ENCODE results near the gene MIGA2.

Gene MIGA2

DNA sequence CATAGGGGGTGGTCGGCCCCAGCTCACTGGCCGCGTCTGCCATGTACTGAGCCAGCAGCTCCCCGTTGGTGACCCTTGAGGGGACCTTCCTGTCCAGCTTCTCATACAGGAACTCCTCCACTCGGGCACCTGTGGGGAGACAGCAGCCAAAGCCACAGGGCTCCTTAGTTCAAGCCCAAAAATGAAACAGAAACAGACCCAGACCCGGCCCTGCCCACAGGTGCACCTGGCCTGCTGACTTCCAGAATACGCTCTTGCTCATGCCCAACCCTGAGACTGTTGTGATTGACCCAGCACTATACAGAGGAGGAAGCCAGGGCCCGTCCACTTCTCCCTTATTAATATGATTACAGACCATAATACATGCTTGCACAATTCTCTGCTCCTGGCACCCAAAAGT, 15.3 kb upstream of the MIGA2 start:
- TF ChIP-seq, protein P1, sequence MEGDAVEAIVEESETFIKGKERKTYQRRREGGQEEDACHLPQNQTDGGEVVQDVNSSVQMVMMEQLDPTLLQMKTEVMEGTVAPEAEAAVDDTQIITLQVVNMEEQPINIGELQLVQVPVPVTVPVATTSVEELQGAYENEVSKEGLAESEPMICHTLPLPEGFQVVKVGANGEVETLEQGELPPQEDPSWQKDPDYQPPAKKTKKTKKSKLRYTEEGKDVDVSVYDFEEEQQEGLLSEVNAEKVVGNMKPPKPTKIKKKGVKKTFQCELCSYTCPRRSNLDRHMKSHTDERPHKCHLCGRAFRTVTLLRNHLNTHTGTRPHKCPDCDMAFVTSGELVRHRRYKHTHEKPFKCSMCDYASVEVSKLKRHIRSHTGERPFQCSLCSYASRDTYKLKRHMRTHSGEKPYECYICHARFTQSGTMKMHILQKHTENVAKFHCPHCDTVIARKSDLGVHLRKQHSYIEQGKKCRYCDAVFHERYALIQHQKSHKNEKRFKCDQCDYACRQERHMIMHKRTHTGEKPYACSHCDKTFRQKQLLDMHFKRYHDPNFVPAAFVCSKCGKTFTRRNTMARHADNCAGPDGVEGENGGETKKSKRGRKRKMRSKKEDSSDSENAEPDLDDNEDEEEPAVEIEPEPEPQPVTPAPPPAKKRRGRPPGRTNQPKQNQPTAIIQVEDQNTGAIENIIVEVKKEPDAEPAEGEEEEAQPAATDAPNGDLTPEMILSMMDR (IDR thresholded peaks at IDR 0.05; ENCODE audit: low read depth, low read length, missing control alignments): no peak
- no peak overlapping the region for H3K4me3 ChIP-seq (ENCODE audit: low read depth, low read length)
- peak; percentile 37 for DNase-seq (ENCODE audit: low read depth)

DNA sequence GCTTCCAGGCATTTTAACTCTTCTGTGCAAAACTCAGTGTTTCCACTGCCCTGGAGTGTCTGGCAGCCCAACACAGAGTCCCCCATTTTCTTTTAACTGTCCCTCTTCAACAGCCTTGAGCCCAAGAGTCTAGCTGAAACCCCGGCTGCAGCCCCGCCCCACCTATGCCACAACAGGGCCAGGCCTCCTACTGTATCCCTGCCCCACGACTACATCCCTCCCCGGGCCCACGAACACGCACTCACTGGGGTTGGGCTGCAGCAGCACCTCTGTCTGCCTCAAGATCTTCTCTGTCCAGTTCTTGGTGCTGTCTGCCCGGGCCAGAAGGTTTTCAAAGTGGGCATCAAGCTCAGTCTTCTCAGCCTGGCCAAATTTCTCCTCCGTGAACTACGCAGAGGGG, 14.4 kb upstream of the MIGA2 start:
- TF ChIP-seq, protein P1 (IDR thresholded peaks at IDR 0.05; ENCODE audit: low read depth, low read length, missing control alignments): no peak
- no peak for DNase-seq (ENCODE audit: low read depth)

DNA sequence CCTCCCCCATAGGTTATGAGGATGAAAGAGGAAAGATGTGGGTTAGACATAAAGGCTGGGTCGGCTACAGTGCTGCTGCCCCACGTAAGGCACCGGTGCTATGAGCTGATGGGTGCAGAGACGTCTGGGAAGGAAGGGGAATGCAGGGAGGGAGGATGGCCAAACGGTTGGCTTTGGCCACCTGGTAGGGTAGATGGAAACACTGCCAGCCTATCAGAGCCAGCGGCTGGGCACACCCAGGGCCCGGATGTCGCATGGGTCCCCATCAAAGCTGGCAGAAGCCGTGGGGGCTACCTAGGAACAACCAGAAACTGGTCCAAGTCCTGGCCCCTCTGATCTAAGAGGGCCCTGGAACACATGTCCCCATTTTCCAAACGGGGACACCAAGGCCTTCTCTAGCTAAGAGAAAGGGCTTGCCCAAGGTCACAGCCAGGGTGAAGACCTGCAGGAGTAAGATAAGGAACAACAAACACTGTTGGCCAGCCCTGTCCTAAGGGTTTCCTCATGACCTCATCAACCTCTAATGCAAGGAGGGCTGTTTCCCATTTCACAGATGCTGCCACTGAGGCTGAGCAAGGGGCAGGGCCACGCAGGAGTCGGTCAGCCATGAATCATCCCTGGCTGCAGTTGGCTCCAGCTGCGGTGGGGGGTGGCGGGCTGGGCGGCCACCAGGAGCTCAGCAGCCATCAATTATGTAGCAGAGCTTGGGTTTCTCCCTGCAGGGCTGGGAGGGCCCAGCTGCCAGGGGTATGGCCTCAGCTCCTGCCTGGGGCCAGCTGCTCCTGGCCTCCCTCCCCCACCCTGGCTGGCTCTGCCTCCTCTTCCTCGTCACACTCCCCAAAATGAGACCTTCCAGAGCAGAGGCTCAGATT, 13.2 kb upstream of the MIGA2 start:
- TF ChIP-seq, protein P1 (IDR thresholded peaks at IDR 0.05; ENCODE audit: low read depth, low read length, missing control alignments): no peak
- DNase-seq (ENCODE audit: low read depth): no peak
- no peak overlapping the region for H3K4me3 ChIP-seq (ENCODE audit: low read depth, low read length)

More for the DNA sequence above, 14.4 kb upstream of the MIGA2 start:
- H3K4me3 ChIP-seq (ENCODE audit: low read depth, low read length): no peak overlapping the region

DNA sequence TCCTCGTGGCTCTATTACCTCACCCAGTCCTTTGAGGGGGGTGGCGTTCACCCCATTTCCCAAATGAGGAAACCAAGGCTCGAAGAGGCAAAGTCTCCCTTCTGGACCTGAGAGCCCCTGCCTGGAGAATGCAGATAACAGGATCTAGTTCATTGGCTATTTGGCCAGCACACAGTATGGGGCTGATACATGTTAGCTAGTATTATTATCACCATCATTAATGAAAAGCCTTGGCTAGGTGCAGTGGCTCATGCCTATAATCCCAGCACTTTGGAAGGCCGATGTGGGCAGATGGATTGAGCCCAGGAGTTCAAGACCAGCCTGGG, 12.6 kb upstream of the MIGA2 start:
- DNase-seq (ENCODE audit: low read depth): no peak
- TF ChIP-seq, protein P1 (IDR thresholded peaks at IDR 0.05; ENCODE audit: low read depth, low read length, missing control alignments): no peak
- H3K4me3 ChIP-seq (ENCODE audit: low read depth, low read length): no peak overlapping the region

DNA sequence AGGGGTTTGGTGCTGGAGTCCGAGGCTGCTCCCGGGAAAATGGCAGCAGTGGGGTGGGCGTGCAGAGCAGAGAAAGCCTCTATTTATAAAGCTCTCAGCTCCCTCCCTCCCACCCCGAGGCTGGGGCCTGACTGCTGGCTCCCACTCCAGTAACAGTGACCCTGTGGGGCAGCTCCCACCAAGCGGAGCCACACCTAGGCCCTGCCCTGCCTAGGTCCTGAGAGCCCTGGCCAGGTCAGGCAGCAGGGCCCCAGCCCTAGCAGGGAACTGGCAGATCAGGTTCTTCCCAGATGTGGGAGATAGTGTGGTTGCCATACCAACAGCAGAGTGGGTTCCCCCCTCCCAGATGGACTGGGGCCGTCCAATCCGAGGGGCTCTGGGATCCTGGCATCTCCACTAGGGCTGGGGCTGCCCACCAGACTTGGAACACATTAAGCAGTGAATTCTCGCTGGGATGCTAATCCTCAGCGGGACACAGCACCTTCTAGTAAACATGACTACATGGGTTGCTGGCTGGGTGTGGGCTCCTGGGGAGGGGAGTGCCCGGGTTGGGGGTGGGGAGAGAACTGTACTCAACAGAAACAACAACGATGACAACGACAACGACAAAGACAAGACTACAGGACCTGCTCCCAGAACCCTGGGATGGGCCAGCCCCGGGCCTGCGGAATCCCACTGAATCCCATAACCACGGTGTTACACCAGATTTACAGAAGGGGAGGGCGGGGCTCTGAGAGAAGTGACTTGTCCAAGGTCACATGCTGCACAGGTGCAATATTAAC, 9.8 kb upstream of the MIGA2 start:
- TF ChIP-seq, protein P1 (IDR thresholded peaks at IDR 0.05; ENCODE audit: low read depth, low read length, missing control alignments): no peak
- no peak for DNase-seq (ENCODE audit: low read depth)
- peak overlapping the region; percentile 87 for H3K4me3 ChIP-seq (ENCODE audit: low read depth, low read length)

DNA sequence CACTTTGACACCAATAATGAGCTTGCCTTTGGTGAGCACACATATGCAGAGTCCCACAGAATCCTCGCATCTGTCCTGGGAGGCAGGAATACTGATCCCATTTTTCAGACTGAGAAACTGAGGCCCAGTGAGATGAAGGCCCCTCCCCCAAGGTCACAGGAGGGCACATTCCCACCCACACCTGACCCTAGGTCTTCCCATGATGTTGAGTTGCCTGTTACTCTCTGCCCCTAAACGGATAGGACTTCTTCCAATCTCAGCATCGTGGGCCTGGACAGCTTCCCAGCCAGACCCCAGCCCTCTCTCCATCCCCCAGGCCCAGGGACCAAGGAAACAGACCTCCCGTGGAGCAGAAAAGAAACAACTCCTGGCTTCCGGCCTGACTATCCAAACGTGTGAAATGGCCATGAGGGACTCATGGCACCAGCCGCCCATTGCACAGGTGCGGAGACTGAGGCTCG, 9.2 kb upstream of the MIGA2 start:
- TF ChIP-seq, protein P1 (IDR thresholded peaks at IDR 0.05; ENCODE audit: low read depth, low read length, missing control alignments): no peak
- no peak for DNase-seq (ENCODE audit: low read depth)
- H3K4me3 ChIP-seq (ENCODE audit: low read depth, low read length): peak overlapping the region; percentile 87
